Daoy (cell line): ENCODE measurements around the gene EEFSEC. TPM values are rescaled to one million over a fixed set of nuclear protein-coding genes. Genes with fewer than 3 reads are reported as not detected.

Source experiments
- DNase-seq: peaks from one replicate; pipeline ENCODE4 v3.0.0-alpha.2; 2015; ENCODE audit warnings: low read depth
- total RNA-seq: library from RNA; depleted of rRNA; stranded (reverse); fragments of >200 nt; shearing (Covaris generic); gene quantifications from 2 replicates; pipeline ENCODE4 v1.2.3, GENCODE V29; 2014

EEFSEC gene
- total RNA-seq, 1 experiment from 2014 or later = 4.4 TPM

DNA sequence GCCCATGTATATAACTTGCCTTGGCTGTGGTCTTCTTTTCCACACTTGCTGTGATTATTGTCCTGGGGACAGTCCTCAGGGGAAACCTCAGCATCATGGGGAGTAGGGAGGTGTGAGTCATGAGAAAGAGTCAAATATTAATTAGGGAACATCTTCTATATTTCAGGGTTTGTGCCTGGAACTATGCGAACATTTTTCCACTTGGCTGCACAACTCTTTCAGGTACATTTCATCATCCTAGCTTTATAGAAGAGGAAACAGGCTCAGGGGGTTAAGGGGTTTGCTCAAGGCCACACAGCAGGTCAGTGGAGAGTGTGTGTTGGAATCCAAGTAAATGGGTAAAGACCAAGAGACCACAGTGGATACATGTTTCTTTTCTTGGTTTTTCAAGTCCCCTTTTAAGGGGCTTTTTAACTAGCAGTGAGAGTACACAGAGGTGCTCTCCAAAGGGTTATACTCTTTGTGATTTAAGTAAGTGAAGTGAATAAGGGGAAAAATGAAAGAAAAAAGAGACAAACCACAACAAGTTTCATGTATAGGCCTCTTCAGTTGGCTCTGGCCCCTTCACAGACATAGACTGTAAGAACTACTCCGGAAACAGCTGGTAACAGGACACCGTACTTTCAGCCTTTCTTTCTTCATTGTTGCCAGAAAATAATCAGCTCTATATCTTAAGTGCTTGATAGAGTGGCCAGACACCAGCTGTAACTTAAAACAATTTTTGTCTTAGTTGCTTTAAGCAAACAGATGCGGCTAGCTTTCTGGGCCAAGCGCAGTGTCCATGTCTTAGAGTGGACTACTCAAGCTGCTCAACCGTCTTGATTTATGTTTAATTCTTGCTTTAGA is 64.6 kb downstream of the EEFSEC start:
- DNase-seq = no peak

DNA sequence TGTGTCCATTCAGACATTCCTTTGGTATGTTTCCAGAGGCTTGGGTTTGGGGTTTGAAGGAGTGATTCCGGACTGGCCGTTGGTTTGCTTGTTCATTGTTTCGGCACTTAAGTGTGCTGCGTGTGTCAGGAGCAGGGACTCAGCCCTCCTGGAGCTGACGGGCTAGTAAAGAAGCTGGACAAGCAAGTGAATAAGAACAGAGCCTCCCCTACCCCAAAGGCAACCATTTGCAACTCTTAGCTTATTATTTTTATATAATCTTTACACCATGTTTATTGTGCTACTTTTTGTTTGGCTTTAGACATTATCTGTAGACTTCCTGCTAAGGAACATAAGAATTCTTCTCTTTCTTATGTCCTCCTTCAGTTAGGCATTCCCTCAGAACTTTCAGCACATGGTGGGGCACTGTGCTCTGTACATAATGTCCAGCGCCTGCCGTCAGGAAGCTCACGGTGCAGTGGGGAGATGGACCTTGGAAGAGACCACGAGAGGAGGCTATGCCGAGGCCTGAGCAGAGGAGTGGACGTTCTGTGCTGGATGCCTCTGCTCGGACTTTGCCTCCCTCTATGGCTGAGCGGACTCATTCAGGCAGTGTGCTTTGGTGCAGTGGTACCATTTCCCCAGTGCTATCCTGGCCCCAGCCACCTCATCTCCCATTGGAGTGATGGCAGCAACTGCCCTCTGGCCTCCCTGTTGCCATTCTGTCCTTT is 65.4 kb downstream of the EEFSEC start:
- DNase-seq = no peak

DNA sequence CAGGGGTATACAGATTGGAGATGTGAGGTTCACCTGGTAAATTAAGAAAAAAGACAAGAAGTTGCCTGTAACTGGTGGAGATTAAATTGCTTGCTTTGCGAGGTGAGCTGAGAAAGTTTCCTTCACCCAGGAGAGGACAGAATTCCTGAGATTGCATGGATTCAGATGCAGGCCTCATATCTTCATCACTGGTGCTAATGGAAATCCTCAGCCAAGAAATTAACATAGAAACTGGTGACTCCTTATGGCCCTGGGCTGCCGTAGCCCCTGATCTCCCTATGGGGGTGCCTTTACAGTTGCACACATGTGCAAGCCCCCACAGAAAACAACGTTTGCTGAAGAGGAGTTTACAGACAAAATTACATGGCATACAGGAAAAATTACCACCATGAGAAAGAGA is 68.0 kb downstream of the EEFSEC start:
- no peak for DNase-seq

DNA sequence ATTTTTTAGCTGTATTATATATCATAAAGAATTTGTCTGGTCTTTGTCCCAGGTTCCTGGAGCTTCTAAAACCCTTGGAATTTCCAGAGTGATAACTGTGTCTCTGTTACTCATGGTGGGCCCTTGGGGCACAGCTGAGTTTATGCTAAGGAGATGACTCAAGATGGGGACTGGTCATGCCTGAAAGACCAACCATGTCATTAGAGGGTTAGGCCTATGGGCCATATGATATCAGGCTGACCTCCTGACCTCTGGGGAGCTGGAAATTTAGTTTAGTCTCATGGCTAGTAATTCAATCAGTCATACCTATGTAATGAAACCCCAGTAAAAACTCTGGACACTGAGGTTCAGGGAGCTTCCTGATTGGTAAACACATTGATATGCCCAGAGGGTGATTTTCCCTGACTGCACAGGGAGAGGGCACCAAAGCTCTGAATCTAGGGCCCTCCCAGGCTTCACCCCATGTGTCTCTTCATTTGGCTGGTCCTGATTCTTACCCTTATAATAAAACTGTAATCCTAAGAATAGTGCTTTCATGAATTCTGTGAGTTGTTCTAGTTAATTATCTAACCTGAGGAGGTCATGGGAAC is 69.6 kb downstream of the EEFSEC start:
- peak; percentile 11 for DNase-seq

DNA sequence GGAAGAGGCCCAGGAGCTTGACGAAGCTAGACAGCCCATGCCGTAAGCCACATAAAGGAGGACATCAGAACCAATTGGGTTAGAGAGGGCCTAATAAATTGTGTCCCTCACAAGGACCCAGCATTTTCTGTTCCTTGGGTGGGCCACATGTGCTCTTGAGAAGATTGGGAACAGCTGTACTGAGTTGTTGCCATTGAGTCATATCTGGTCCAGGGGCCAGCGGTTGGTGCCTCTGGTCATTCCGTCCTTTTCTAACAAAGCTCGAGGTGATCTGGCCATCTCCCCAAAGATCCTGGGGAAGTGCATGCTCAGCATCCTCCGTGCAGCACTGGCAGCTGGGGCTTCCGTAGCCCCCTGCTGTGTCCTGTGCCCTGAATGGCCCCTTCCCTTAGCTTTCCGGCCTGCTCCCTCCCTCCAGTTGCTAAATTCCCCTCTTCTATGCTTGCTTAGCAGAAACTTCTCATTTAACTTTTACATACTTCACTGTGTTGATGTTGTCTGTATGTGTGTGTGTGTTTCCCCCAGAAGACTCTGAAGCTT is 73.0 kb downstream of the EEFSEC start:
- no peak for DNase-seq

DNA sequence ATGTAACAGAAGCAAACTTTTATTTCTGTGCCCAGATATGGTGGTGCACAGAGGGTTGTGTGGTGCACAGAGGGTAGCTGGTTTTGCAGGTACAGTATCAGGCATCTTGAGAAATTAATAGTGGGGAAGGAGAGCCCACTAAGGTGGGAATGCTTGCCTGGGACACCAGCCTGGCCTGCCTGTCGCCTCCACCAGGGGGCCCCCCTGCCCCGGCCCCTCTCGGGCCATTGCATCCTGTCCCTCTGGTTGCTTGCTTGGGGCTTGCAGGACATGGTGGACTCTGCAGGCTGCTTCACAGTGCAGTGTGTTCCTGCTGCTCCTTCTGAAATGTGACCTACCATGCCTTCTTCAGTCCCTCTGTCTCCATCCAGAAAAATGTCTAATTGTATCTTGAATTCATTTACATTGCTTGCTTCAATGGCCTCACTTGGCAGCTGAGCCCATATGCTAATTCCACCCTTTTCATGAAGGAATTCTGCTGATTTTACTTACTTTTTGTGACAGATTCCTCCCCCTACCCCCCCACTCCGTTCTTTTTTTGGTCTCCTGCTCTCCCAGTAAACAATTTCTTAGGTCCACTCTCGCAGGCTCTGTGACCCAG is 73.6 kb downstream of the EEFSEC start:
- DNase-seq = peak; percentile 59

DNA sequence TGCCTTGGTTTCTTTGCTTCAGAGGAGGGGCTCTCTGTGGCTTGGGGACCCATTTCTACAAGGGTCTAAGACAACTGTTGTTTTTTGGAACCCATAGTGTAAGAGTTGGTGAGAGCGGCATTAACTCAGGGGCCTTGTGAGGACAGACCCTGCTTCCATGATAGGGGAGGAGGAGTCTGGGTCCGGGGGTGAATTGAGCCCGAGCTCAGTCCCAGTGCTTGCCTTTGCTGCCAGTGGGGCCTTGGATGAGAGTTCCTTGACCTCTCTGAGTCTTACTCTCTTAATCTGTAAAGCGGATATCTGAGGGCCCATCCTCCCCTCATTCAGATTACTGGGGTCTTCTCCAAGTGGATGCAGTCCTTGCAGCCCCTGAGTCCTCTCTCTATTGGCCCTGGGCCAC is 74.2 kb downstream of the EEFSEC start:
- DNase-seq = no peak

GRCh38 chr3:128228366-128228910 is 75.2 kb downstream of the EEFSEC start:
- no peak for DNase-seq

DNA sequence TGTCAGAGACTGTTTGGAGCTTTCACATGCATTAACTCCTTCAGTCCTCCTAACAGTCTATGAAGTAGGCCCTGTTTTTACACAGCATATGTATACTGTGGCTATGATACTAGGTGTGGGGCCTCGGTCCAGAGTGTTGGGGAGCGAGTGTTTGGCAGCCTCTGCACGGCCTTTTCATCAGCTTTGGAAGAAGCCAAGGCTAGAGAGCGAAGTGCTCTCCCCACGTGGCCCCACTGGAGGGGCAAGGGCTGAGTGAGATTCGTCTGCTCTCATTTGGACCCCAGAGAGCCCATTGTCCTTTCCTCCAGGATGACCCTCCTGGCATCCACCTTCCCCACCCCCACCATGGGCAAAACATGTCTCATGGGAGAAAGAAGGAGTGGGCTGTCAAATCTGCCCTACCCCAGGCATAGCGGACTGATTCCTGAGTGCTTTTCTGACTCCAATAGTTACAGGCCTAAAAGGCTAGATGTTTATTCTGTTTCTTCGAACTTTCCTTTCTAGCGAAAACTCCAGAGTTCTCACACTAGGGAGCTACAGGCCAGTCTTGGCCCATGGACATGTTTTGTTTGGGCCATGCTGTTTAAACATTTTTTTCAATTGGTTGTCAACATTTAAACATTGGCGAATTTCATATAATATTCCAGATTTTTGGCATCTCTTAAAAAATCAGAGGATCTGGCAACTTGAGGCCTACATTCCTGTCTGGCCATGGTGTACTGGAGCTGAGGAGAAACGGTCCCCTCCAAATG is 76.0 kb downstream of the EEFSEC start:
- DNase-seq = no peak

GRCh38 chr3:128231606-128232005 is 78.3 kb downstream of the EEFSEC start:
- no peak for DNase-seq

DNA sequence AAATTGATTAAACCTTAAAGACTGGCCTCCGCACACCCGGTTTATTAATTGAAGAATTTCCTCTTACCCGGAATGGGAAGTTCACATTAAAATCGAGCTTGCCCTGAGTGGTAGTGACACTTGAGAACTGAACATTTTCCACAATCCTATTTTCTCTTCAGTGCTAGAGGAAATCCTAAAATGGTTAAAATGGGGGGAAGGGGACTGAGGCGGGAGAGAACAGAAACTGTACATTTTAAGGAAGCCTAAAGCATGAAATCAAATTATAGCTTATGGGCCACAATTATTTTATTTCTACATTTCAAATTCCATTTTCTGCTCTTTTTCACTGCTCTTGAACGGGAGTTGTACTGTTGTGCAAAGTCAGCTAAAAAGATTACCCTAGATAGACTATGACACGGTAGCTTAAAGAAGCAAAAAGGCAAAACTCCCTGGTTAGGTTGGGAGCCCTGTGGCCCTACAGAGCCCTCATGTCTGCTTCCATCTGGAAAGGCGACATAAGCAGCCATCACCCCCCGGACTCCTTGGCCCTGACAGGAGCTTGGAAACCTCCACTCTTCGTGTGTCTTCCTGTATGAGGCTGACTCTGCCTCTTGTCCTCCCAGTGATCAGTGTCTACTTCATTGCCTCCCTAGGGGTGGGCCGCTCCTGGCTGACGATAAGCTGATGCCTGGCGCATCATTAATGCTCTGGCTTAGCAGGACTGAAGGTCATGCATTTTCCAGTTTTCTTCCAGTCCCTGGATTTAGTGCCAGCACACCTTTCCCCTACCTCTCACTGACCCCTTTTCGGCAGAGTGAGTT is 79.3 kb downstream of the EEFSEC start:
- no peak for DNase-seq

- DNase-seq = no peak
These were observed 82.1 kb downstream of the EEFSEC start for GRCh38 chr3:128235207-128235926.

DNA sequence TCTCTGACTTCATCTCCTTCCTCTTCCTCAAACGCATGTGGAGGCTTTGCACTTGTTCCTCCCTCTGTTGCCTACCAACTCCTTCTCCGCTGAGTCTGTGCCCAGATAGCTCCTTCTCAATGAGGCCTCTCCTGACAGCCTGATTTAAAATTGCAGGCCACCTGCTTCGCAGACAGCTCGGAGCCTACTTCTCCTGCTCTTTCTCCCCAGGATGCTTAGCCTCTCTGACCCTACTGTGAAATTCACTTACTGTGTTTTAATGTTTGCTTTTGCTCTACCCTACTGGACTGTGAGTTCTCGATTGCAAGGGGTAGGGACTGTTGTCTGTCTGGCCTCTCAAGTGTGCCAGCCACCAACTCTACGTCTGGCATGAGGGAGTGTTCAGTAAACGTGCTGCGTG is 83.4 kb downstream of the EEFSEC start:
- DNase-seq = no peak

DNA sequence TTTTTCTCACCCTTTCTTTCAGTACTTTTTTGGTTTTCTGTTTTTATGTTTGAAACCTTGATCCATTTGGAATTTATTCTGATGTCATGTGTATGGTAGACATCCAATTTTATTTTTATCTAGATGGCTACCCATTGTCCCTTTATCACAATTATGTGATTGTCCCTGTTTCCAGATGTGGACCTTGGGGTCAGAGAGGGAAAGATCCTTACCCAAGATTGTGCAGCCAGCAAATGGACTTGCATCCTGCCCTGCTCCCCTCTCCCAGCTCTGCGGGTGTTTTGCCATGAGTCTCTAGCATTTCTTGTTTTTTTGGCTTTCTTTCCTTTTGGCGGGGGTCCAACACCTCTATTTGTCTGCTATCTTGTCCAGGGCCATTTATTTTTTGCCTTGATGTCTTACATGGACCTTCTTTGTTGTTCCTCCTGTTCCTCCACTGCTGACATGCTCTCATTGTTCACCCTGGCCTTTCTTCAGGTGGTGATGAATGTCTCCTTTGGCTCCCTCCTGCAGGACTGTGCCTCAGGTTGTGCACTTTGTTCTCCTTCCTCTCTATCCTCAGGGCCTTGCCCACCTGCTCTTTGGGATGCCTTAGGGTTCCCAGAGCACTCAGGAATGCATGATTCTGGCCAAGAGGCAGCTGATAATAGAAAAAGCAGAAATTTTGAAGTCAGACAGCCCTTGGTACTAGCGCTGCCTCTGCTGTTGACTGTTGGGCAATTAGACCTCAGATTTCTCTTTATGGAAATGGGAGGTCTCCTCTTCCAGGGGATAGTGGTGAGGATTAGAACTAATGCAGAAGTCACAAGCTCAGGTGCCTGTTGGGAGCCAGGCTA is 84.3 kb downstream of the EEFSEC start:
- DNase-seq = no peak

GRCh38 chr3:128238184-128238489 is 84.9 kb downstream of the EEFSEC start:
- DNase-seq = no peak

- DNase-seq = no peak
These were observed 86.0 kb downstream of the EEFSEC start for GRCh38 chr3:128239304-128239703.

DNA sequence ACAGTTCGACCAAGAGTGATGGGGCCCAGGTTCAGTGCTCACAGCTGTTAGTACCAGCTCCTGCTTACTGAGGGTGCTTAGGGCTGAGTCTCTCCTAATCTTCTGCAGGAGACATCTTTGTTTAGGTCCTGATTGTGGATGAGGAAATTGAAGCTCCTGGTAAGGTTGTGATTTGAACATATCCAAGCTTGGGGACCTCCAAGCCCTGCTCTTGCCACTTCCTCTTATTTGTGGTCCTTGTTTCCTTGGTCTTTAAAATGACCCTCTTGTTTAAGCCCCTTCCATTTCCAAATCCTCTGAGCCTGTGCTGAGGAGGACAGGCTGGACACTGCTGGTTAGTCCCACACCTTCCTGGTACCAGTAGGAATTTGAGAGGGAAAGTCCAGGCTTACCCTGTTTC is 87.0 kb downstream of the EEFSEC start:
- no peak for DNase-seq

- no peak for DNase-seq
These were observed 88.5 kb downstream of the EEFSEC start for GRCh38 chr3:128241741-128242140.
